Activated T-helper 1 cell treated with anti-CD3 and anti-CD28 coated beads, Interleukin-2, amount 50 U/mL, for 16 hours (primary cell): ENCODE results near the gene TXK.

Source experiments
- DNase-seq, 2 donors: peaks; one replicate each; pipeline ENCODE4 v3.0.0-alpha.2; 2020; ENCODE audit warnings: low read depth in 1 of 2, low spot score in 1 of 2

Gene TXK

DNA sequence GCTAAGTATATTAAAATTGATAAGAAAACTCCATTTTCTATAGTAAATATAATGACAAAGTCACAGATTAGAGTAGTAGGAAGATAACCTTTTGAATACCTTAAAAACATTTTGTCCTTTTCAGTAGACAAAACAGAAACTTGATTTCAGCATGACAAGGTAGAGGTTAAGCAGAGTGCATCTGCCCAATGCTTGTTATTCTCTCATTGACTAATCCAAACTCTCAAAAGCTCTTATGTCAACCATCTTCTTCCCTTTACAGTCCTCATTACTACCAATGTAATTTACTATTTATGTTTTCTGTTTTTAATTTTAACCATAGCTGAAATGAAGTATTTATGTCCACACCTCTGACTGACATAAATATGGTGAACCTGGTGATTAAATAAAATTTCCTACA is 106.4 kb downstream of the TXK start:
- no peak for DNase-seq

DNA sequence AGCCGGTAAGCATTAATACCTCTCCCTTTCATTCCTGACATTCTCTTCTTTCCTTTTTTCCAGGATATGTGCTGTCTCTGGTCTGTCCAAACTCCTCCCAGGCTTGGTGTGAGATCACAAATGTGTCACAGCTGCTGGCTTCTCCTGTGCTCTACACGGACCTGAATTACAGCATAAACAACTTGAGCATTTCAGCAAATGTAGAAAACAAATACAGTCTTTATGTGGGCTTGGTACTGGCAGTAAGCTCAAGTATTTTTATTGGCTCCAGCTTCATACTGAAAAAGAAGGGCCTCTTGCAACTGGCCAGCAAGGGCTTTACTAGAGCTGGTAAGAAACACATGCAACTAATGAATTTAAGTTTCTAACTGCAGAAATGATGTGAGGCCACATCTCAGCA is 109.0 kb downstream of the TXK start:
- DNase-seq = no peak

DNA sequence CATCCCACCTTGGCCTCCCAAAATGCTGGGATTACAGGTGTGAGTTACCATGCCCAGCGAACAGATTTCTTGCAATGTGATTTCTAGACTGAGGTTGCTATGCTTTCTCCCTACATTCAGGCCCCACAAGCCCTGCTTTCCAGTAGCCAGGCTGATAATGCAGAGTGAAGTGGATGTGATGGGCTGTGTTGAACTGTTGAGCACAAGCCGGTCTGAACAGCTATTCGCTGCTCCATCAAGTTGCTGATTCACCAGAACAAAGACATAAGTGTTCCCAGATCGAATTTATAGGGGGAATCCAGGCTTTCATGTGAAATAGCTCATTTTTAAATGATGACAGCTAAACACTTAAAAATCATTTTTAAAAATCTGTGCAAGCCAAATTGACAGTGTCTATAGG is 109.5 kb downstream of the TXK start:
- no peak for DNase-seq

DNA sequence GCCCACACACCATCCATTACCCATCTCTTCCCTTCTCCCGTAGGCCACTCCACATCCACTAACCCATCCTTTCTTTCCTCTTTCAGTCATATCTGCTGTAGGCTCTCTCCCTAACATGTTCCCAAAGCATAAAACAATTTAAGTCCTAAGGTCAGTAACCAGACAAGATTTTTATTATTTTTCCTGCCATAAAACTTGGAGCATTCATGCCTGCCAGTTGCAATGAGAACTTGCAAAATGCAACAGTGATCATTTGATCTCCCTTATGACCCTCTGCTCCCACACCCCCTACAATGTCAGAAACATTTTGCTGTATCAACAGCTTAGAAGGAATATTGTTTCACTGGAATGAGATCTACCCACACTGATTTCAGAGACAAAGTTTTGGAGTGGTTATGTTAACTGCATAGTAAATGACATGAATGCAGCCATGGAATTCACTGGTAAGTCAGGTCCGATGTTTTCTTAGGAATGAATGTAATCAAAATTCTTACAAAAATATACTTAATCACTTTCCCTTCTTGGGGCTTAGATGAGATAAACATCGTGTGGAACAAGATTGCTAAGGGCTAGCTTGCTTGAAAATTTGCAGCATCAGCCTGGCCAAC is 111.8 kb downstream of the TXK start:
- DNase-seq = no peak

DNA sequence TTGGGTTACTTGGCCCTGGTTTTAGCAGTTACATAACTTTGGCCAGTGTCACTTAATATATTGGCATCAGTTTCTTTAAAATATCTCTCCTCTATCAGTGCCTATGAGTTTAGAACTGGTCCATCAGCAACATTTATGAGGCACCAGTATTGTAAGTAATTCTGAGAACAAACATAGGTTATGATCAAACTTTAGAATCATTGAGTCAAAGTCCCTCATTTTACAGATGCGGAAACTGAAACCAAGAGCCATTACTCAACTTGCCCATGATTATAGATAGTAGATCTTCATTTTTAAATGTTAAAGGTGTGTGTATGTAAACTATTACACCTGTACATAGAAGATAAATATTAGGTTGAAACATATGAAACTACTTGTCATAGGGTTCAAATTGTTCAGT is 113.0 kb downstream of the TXK start:
- DNase-seq = no peak

DNA sequence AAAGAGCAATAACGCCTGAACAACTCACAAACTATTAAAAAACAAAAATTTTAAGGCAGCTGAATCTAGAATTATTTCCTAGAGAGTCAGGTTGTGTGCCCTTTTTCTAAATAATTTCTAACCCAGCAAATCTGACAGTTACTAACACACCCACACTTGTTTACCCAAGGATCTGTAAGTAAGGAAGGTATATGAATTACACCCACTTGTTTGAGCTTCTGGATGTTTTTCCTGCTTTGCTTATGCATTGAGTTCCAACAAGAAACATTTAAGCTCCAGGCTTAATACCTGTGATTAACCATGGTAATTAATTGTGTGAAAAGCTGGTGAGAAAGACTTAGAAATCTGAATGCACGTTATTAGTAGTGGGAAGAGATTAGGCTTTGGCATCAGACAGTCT is 115.9 kb downstream of the TXK start:
- DNase-seq = no peak

DNA sequence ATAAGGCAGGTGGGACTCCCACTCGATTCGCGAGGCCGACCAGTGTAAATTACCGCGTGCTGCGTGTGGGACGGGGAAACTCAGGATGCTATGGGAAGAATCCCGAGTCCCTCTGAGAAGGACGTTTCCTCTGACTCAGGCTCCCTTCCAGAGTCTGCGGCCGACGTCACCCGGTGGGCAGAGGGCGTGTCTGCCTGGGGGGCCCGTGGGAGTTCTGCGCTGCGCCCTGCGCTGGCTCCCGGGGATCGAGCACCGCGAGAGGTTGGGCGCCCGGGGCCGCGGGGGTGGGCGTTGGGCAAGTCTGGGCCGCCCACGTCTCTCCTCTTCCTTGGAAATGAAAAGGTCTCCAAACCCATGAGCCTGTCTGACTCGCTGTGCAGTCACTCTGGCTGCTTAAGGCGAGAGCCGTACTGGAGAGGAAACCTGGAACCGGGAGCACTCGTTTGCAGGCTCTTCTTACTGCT is 116.9 kb downstream of the TXK start:
- peak in 1 of 2 donors; percentile 27 for DNase-seq
